Nucleus accumbens (tissue), 56 donors: ENCODE results near the gene UBXN6.
A peak's percentile ranks its signal among the peaks of the same experiment; 100 is the strongest.

Experiments
- DNase-seq, 56 donors: peaks; one replicate each; lab custom pipeline; 2025; lab: John Stamatoyannopoulos, UW

The UBXN6 gene

DNA sequence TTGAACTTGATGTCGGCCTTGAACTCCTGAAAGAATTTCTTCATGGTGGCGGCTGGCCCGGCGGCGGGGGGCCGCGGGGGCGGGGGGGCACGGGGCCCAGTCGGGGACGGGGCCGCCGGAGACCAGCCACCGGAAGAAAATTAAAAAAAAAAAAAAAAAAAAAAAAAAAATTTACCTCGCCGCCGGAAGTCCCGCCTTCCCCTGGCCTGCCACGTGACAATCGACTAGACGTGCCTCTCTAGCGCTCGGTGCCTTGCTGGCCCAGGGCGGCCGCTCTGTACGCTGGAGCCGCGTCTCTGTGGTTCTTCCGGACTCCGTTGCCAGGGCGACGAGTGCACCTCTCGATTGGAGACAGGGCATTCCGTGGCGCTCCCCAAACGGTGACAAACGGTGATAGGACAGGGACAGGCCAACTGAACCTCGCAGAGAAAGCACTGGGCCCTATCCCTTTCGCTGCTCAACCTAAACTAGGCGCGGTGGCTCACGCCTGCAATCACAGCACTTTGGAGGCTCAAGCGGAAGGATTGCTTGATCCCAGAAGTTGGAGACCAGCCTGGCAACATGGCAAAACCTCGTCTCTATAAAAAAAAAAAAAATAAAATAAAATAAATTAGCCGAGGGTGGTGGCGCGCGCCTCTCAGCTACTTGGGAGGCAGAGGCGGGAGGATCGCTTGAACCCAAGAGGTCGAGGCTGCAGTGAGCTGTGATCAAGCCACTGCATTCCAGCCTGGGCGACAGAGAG is at the start of gene UBXN6:
TSS of gene UBXN6 (minus strand) at position 141 of the 742 bp plus-strand sequence. CDS start at position 44, 97 bp downstream.
- peak; percentile 58 to 99 (median 95) for DNase-seq

- DNase-seq: no peak
Measured at GRCh38 chr19:4507150-4507452, 49.5 kb upstream of the UBXN6 start.

DNA sequence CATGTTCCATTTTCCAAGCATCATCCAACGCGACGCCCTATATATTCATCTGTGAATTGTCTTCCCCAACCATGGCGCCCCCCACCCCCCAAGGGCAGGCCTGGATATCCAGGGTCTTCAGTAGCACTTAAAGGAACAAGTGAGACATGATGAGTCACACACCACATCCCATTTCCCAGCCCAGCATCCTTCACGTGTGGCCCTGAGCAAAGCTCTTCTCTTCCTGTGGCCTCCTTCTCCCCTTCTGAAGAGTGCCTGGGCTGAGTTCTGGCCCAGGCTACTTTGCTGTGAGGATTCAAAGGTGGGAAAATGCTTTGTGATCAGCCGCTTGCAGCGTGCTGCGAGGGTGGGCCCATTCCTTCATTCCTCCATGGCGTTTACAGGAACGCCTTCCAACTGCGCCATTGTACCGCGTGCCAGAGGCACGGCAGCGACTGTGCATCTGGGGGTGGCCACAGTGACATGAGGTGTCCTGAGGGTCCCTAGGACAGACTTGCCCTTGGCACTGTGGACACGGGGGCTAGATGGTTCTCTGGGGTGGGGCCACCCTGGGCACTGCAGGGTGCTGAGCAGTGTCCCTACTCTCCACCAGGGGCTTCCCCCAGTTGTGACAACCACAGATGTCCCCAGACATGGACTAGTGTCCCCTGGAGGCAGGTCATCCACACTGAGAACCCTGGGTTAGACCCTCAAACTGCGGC is 49.0 kb upstream of the UBXN6 start:
- no peak for DNase-seq

DNA sequence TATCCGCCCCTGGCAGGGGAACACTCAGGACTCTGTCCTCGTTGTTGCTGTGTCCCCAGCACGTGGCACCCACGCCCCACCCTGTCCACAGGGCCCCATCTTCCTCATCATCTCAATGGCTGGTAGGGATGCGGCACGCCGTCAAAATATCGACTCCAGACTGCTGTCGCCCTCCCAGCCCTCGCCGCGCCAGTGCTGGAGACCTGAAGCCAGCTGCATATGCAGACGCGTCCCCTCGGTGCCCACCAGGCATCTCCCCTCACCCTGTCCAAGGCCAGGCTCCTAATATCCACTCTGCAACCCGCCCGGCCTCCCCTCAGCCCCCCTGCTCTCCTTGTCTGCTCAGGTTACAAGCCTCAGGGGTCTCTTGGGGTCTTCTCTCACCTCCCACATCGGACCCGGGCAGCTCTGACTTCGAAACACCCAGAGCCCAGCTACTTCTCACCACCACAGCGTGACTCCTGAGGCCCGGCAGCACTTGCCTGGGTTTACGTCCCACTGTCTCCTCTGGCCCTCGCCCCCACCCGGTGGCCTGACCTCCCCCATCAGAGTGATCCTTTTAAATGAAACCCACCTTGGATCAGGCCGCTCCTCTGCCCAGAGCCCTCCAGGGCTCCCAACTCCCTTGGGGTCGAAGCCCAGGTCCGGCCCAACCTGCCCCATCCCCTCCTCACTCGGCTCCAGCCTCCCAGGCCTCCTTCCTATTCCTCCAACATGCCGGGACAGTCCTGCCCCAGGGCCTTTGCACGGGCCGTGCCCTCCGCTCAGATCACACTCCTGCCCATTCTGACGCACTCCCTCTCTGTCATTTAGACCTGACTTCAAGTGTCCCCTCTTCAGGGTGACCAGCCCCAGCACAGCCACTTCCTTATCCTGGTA is 48.2 kb upstream of the UBXN6 start:
- no peak for DNase-seq

- DNase-seq: no peak
Measured at GRCh38 chr19:4504891-4505569, 47.4 kb upstream of the UBXN6 start.

GRCh38 chr19:4504297-4504701 is 46.7 kb upstream of the UBXN6 start:
- DNase-seq: peak in 24 of 56 donors; percentile 4 to 60 (median 24)

DNA sequence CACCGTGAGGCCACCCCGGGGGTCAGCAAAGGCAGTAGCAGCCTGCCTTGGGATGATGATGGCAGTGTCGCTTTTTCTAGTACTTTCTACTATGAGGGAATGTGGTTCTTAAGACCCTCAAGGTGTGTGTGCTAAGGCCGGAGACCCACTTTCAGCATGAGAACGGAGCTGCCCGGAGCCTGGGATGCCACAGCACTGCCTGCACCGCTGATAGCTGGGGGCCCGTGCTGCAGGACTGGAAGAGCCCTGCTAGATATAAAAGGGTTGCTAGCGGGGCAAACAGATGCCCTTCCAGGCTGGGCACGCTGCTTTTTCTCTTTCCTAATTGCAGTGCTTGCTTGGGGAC is 46.2 kb upstream of the UBXN6 start:
- no peak for DNase-seq

GRCh38 chr19:4503132-4503824 is 45.7 kb upstream of the UBXN6 start:
- DNase-seq: no peak

DNA sequence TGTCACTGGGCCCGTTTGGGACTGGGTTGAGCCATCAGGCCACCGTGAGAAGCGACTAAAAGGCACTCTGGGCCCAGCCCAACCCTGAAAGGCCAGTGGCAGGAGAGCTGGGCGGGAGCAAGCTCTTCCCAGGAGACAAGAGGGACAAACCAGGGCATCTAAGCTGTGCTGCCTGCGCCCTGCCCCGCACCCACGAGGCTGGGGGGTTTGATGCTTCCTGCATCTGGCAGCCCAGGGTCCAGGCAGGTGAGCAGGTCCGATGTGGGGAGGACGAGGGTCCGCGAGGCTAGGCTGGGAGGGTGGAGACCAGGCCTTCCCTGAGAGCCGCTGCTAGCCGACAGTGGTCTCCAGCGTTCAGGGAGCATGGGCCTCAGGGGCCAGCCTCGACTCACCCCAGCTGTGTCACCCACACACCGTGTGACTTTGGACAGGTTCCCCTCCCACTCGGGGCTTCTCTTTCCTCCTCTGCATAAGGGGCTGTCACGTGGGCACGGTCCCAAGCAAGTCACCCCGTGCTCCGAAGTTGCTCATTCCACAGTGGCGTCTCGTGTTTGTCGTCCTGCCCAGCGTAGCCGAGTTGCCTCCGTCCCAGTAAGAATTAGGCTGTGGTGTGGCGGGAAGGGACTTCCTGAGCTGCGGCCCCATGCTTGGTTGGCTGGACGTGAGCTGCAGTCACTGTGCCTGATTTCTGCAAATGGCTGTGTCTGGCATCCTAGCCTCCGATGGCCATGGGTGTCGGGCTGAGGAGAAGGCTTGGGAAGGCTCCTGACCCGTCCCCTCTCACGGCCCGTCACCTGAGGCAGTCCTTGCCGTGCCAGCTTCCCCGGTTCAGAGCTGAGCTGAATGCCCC is 44.9 kb upstream of the UBXN6 start:
- no peak for DNase-seq

DNA sequence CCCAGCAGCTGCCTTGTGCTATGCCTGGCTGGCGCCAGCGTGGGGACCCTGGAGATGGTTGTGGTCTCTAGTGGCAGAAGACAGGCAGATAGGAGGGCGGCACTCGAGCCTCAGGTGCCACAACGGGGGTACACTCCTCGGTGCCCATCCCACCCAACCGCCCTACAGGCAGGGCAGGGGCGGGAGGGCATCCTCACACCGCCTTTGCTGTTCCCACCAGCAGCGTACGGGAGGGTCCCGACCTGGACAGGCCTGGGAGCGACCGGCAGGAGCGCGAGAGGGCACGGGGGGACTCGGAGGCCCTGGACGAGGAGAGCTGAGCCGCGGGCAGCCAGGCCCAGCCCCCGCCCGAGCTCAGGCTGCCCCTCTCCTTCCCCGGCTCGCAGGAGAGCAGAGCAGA is 44.1 kb upstream of the UBXN6 start:
- DNase-seq: no peak

- DNase-seq: no peak
Measured at GRCh38 chr19:4500841-4501591, 43.4 kb upstream of the UBXN6 start.

GRCh38 chr19:4499855-4500254 is 42.3 kb upstream of the UBXN6 start:
- no peak for DNase-seq

GRCh38 chr19:4499318-4499717 is 41.7 kb upstream of the UBXN6 start:
- no peak for DNase-seq

- DNase-seq: no peak
Measured at GRCh38 chr19:4498694-4499093, 41.1 kb upstream of the UBXN6 start.

GRCh38 chr19:4497770-4498389 is 40.3 kb upstream of the UBXN6 start:
- DNase-seq: no peak

DNA sequence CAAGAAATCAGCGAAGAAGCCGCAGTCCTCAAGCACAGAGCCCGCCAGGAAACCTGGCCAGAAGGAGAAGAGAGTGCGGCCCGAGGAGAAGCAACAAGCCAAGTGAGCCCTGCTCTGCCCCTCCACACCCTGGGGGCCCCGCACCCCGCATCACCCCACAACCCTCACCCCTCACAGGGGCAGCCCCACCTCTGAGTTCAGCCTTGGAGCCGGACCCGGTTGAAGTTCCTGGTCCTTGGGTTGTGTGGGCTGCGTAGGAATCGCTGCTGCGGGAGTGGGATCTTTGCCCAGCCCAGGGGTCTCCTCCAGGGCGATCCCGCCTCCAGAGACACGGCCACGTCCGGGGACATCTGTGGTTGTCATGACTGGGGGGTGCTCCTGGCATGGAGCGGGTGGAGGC is 38.7 kb upstream of the UBXN6 start:
- DNase-seq: no peak

GRCh38 chr19:4495471-4495870 is 37.9 kb upstream of the UBXN6 start:
- DNase-seq: peak in 14 of 56 donors; percentile 6 to 49 (median 22)

GRCh38 chr19:4494691-4495064 is 37.1 kb upstream of the UBXN6 start:
- DNase-seq: no peak
